Gastroesophageal sphincter (tissue), 3 donors: ENCODE results near the gene C10orf71.

Source experiments
- EP300 ChIP-seq: sonication (generic); formaldehyde crosslinking; IDR thresholded peaks from one replicate; pipeline ENCODE4 v1.6.1; 2017; ENCODE audit warnings: antibody characterized with exemption, mild to moderate bottlenecking
- POLR2A ChIP-seq, 2 donors: fragments of 450-650 bp; IDR thresholded peaks; one replicate each; pipeline ENCODE4 v1.6.1; 2017; ENCODE audit warnings: antibody characterized with exemption in 2 of 2, mild to moderate bottlenecking in 2 of 2, moderate library complexity in 1 of 2
- POLR2AphosphoS5 ChIP-seq: sonication (generic); formaldehyde crosslinking; IDR thresholded peaks from one replicate; pipeline ENCODE4 v1.6.1; 2017; ENCODE audit warnings: antibody characterized with exemption
- TF ChIP-seq, protein P1 (sequence below), 4 experiments: fragments of 200-600 bp in 2 of 4; fragments of 450-650 bp in 2 of 4; sonication (generic) in 1 of 4; IDR thresholded peaks; one replicate each; pipeline ENCODE4 v1.5.1; 2017 to 2019; ENCODE audit warnings: antibody characterized with exemption in 4 of 4, mild to moderate bottlenecking in 2 of 4, moderate library complexity in 2 of 4

DNA sequence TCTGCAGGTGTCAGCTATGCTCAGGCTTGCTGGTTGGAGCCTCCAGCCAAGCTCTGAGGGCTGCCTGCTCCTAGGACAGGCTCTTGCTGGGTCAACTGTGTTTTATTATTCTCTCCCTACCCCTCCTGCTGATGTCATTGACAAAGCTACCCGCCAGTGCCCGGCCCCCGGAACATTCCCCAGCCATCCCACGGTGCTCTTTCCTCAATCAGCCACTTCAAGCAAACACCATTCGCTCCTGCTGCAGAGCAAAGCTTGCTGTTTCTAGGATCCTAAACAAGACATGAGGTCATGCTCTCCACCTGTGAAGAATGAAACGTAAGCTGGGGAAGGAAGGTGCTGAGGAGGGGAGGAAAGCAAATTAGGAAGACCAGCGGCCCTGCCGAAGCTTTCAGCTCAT is 2.1 kb upstream of the C10orf71 start:
- TF ChIP-seq, protein P1, sequence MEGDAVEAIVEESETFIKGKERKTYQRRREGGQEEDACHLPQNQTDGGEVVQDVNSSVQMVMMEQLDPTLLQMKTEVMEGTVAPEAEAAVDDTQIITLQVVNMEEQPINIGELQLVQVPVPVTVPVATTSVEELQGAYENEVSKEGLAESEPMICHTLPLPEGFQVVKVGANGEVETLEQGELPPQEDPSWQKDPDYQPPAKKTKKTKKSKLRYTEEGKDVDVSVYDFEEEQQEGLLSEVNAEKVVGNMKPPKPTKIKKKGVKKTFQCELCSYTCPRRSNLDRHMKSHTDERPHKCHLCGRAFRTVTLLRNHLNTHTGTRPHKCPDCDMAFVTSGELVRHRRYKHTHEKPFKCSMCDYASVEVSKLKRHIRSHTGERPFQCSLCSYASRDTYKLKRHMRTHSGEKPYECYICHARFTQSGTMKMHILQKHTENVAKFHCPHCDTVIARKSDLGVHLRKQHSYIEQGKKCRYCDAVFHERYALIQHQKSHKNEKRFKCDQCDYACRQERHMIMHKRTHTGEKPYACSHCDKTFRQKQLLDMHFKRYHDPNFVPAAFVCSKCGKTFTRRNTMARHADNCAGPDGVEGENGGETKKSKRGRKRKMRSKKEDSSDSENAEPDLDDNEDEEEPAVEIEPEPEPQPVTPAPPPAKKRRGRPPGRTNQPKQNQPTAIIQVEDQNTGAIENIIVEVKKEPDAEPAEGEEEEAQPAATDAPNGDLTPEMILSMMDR (IDR thresholded peaks at IDR 0.05), result no peak
- TF ChIP-seq POLR2A (IDR thresholded peaks at IDR 0.05) (no peak), POLR2AphosphoS5 (no peak), EP300 (no peak)
